ENCODE measurements around the gene INPP5K. TPM values are rescaled to one million over a fixed set of nuclear protein-coding genes. Genes with fewer than 3 reads are reported as not detected.

The INPP5K gene
- total RNA-seq, 1 experiment from 2014 or later, result 29.4 TPM

GRCh38 chr17:1471490-1471889 is 44.9 kb downstream of the INPP5K start:
- H3K9ac ChIP-seq (ENCODE audit: extremely low read depth, insufficient read length, low read length), result no peak overlapping the region
- Mint-ChIP-seq H3K4me1 (peaks cover 0 to 23% of the 10 kb centered on the region in 2 experiments; a peak in 2 of 4 replicates), H3K27me3 (ENCODE audit: low read depth) (no peaks in the 10 kb centered on the region)

More at GRCh38 chr17:1471490-1471889, 44.9 kb downstream of the INPP5K start:
- H2BK12ac ChIP-seq (ENCODE audit: insufficient read length, low read depth, low read length), result no peak overlapping the region
- no peaks in the 10 kb centered on the region for H3K79me2 ChIP-seq (ENCODE audit: insufficient read depth, low read length)
- no peak overlapping the region for H4K91ac ChIP-seq (ENCODE audit: insufficient read length, low read depth, low read length)
- no peak for TF ChIP-seq CTCF (conservative IDR thresholded peaks at IDR 0.05)
- H3K18ac ChIP-seq (ENCODE audit: insufficient read length, low read depth, low read length), result no peak overlapping the region
- no peak overlapping the region for H2BK15ac ChIP-seq (ENCODE audit: low read depth, low read length)
- H4K8ac ChIP-seq (replicated peaks; ENCODE audit: insufficient read length, low read depth, low read length), result no peak overlapping the region
- no peak overlapping the region for H2AFZ ChIP-seq (ENCODE audit: low read length)
- no CpG with 5 or more reads among the region's 15 CpGs for WGBS (ENCODE audit: extremely low coverage, insufficient read length, low lambda C conversion rate)
- Mint-ChIP-seq H3K4me3 (peak overlapping the region in 1 of 2 experiments; percentile 73; a peak in 3 of 5 replicates), H3K9me3 (no peaks in the 10 kb centered on the region), H3K27ac (no peak overlapping the region), H3K36me3 (ENCODE audit: insufficient read depth in 1 of 3, low read depth in 3 of 3) (peaks cover 10 to 60% (median 29%) of the 10 kb centered on the region in 3 experiments; a peak in 6 of 7 replicates)
- H2BK120ac ChIP-seq (ENCODE audit: low read depth, low read length, poor library complexity, severe bottlenecking), result no peak overlapping the region
- H2AK5ac ChIP-seq (ENCODE audit: insufficient read length, low read length), result no peak overlapping the region
- no peak overlapping the region for H3K4me2 ChIP-seq (ENCODE audit: insufficient read depth, insufficient read length, low read length)
- no peaks in the 10 kb centered on the region for H4K20me1 ChIP-seq (ENCODE audit: control insufficient read depth, insufficient read depth, insufficient read length)
- H3K4ac ChIP-seq (ENCODE audit: low read depth, low read length), result no peak overlapping the region
- no peaks in the 10 kb centered on the region for H3K23me2 ChIP-seq (ENCODE audit: insufficient read length, low read depth, low read length, poor library complexity, severe bottlenecking)
- no peak overlapping the region for H3K23ac ChIP-seq (ENCODE audit: insufficient read length, low read depth, low read length)
- no peak overlapping the region for H3T11ph ChIP-seq (ENCODE audit: low read length)
- no peaks in the 10 kb centered on the region for H3K27me3 ChIP-seq (ENCODE audit: insufficient read depth, low read length)
- H2BK5ac ChIP-seq (ENCODE audit: insufficient read length, low read length), result no peak overlapping the region
- no peak for DNase-seq
- H3K79me1 ChIP-seq (ENCODE audit: insufficient read depth, low read depth, low read length, poor library complexity, severe bottlenecking), result no peaks in the 10 kb centered on the region
- H3K56ac ChIP-seq (ENCODE audit: insufficient read length, low read depth, low read length), result no peak overlapping the region
- no peaks in the 10 kb centered on the region for H3K9me3 ChIP-seq (ENCODE audit: control insufficient read depth, low read depth, low read length)
- H3K27ac ChIP-seq (ENCODE audit: insufficient read length, low read depth, low read length), result no peak overlapping the region
- no peak overlapping the region for H4K5ac ChIP-seq (ENCODE audit: insufficient read length, low read depth, low read length)
- no peak overlapping the region for H2BK20ac ChIP-seq (ENCODE audit: low read depth, low read length, poor library complexity, severe bottlenecking)
- no peak overlapping the region for H3K14ac ChIP-seq (ENCODE audit: insufficient read depth, low read length)
- H3K4me1 ChIP-seq (ENCODE audit: insufficient read depth, low read length), result no peaks in the 10 kb centered on the region

Data from H9 (cell line).